ENCODE results near the gene KLHL42. TPM values are rescaled to one million over a fixed set of nuclear protein-coding genes. Genes with fewer than 3 reads are reported as not detected.
A peak's percentile ranks its signal among the peaks of the same experiment; 100 is the strongest.
"Not testable (repeated sequence)": the region's sequence is repeated elsewhere in the genome, so short reads cannot be mapped to it uniquely, and the experiment has no call there.

KLHL42 gene, protein sequence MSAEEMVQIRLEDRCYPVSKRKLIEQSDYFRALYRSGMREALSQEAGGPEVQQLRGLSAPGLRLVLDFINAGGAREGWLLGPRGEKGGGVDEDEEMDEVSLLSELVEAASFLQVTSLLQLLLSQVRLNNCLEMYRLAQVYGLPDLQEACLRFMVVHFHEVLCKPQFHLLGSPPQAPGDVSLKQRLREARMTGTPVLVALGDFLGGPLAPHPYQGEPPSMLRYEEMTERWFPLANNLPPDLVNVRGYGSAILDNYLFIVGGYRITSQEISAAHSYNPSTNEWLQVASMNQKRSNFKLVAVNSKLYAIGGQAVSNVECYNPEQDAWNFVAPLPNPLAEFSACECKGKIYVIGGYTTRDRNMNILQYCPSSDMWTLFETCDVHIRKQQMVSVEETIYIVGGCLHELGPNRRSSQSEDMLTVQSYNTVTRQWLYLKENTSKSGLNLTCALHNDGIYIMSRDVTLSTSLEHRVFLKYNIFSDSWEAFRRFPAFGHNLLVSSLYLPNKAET
- 10 to 100 TPM; 18.5 to 46.1 (median 22.6) TPM for total RNA-seq

DNA sequence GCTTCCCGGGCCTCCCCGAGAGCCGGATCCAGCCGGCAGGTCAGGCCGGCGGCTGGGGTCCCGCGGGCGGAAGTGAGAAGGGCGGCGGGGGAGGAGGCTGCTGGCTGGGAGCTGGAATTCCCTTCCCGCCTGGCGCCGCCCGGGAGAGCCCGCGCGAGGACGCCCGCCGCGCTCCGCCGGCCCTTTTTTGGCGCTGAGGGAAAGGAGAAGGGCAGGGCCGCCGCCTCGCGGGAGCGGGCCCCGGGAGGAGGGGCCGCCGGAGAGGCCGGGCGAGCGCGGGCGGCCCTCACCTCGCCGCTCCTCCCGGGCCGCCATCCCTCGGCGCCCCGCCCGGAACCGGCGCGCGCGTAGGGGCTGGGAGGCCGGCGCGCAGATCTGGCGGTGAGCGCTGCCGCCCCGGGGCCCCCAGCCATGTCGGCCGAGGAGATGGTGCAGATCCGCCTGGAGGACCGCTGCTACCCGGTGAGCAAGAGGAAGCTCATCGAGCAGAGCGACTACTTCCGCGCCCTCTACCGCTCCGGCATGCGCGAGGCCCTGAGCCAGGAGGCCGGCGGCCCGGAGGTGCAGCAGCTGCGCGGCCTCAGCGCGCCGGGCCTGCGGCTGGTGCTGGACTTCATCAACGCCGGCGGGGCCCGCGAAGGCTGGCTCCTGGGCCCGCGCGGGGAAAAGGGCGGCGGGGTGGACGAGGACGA is at the start of gene KLHL42, which contains the start of gene MANSC4:
Gene KLHL42, plus strand, starts transcription at position 314 of the 692 bp plus-strand sequence. Its CDS starts 98 bp downstream, at position 412.
Gene MANSC4, minus strand, starts transcription at position 317 of the 692 bp plus-strand sequence. CDS start 8,960 bp downstream, outside the sequence.
- H3K4me3 ChIP-seq, result peak within 1 kb of the TSS; percentile 63 to 85 (median 74)
- peaks cover 13 to 36% (median 19%) of the 10 kb centered on the region in 4 donors for H3K4me1 ChIP-seq
- 0 to 3% methylated on average over 6 to 39 of the region's 92 CpGs for WGBS, 2 donors
- H3K9me3 ChIP-seq, result no peaks in the 10 kb centered on the region
- DNase-seq (peak; percentile 75 to 94), ATAC-seq (ENCODE audit: low FRiP score in 2 of 2) (peak; percentile 82 to 94)
- H3K36me3 ChIP-seq, result no peaks in the 10 kb centered on the region
- H3K27ac ChIP-seq, result peak within 1 kb of the TSS; percentile 85 to 89 (median 88)
- no peaks in the 10 kb centered on the region for H3K27me3 ChIP-seq
- TF ChIP-seq, protein P1, sequence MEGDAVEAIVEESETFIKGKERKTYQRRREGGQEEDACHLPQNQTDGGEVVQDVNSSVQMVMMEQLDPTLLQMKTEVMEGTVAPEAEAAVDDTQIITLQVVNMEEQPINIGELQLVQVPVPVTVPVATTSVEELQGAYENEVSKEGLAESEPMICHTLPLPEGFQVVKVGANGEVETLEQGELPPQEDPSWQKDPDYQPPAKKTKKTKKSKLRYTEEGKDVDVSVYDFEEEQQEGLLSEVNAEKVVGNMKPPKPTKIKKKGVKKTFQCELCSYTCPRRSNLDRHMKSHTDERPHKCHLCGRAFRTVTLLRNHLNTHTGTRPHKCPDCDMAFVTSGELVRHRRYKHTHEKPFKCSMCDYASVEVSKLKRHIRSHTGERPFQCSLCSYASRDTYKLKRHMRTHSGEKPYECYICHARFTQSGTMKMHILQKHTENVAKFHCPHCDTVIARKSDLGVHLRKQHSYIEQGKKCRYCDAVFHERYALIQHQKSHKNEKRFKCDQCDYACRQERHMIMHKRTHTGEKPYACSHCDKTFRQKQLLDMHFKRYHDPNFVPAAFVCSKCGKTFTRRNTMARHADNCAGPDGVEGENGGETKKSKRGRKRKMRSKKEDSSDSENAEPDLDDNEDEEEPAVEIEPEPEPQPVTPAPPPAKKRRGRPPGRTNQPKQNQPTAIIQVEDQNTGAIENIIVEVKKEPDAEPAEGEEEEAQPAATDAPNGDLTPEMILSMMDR (IDR thresholded peaks at IDR 0.05), result peak in 3 of 6 experiments; percentile 11 to 33 (median 13)
- TF ChIP-seq EP300 (IDR thresholded peaks at IDR 0.05), result no peak
- no peak for TF ChIP-seq POLR2AphosphoS5 (IDR thresholded peaks at IDR 0.05)
- peak in 1 of 4 donors; percentile 61 for TF ChIP-seq POLR2A (IDR thresholded peaks at IDR 0.05)

DNA sequence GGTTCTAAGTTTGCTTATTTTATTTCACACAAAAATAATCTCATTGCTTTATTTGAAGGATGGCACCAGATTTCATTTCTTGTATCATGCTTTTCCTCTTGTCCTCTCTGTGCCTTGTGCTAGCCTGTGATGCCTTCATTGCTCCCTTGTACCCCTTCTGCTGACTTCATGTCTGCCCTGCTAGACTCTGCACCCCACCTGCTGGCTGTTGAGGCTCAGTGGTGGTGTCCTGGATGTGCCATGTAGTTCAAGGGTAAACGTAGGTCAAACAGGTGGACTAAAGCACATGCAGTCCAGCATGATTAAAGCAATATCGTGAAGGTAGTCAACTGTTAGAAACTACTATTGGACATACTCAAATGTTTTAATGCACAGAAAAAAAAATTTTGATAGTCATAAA is 47.8 kb upstream of the KLHL42 start:
- TF ChIP-seq POLR2AphosphoS5 (IDR thresholded peaks at IDR 0.05), result no peak
- TF ChIP-seq, protein P1 (IDR thresholded peaks at IDR 0.05), result peak in 1 of 6 experiments; percentile 5
- TF ChIP-seq POLR2A (IDR thresholded peaks at IDR 0.05), result no peak
- TF ChIP-seq EP300 (IDR thresholded peaks at IDR 0.05), result no peak
- H3K36me3 ChIP-seq, result peaks cover 0 to 36% (median under 1%) of the 10 kb centered on the region in 4 donors
- no peak for DNase-seq
- 76 to 81% methylated on average over 2 of the region's 2 CpGs for WGBS, 2 donors
- H3K4me1 ChIP-seq, result no peaks in the 10 kb centered on the region
- no peaks in the 10 kb centered on the region for H3K9me3 ChIP-seq
- no peak for ATAC-seq (ENCODE audit: low FRiP score in 2 of 2)
- no peaks in the 10 kb centered on the region for H3K27me3 ChIP-seq
- no peak overlapping the region for H3K4me3 ChIP-seq
- H3K27ac ChIP-seq, result no peak overlapping the region

DNA sequence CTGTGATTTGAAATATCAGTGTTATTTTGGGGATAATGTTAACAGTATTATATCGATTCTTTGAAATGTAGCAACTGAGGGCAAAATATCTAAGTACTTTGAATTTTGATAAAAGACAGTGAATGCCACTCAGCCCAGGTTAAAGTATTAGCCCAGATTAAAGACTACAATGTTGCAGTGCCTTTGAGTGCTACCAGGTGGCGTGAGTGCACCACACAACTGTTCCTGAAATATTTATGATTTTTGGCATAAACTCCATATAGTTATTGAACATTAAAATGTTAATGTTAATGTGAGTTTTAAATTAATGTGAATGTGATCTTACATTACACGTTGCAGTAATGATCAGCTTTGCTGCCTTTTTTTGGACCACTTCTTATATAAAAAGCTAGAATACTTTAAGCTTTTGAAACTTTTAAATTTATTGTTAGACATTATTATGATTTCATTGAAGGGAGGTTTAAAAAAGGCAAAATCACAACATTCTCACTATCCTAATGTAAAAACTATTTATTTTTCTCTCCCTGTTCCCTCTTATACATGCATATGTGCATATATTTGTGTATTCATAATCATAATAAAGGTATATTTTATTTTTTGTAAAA is 46.9 kb upstream of the KLHL42 start:
- WGBS, 2 donors, result 54 to 64% methylated on average over 3 of the region's 3 CpGs
- H3K27me3 ChIP-seq, result no peaks in the 10 kb centered on the region
- H3K4me3 ChIP-seq, result no peak overlapping the region
- ATAC-seq (ENCODE audit: low FRiP score in 2 of 2) (peak in 1 of 2 donors; percentile 70), DNase-seq (no peak)
- TF ChIP-seq POLR2AphosphoS5 (IDR thresholded peaks at IDR 0.05) (no peak), POLR2A (IDR thresholded peaks at IDR 0.05) (no peak), EP300 (IDR thresholded peaks at IDR 0.05) (no peak)
- TF ChIP-seq, protein P1 (IDR thresholded peaks at IDR 0.05), result peak; percentile 37 to 77 (median 68)
- no peaks in the 10 kb centered on the region for H3K4me1 ChIP-seq
- no peak overlapping the region for H3K27ac ChIP-seq
- peaks cover 0 to 43% (median 5%) of the 10 kb centered on the region in 4 donors for H3K36me3 ChIP-seq
- H3K9me3 ChIP-seq, result no peaks in the 10 kb centered on the region

DNA sequence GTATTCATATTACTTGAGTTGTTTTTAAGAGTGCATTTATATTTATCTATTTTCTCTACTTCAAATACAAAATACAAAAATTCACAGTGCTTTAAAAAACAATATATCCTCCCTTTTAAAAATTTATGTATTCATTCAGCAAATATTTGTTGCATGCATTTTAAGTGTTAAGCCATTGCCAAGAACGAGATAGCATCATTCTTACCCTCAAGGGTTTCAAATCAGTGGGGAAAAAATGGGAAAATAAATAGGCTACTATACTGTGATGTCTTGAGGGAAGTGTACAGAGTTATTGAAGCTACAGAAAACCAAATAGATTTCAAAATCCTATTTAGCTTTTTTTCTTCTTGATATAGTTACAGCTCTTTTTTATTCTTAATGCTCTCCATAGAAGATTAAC is 46.2 kb upstream of the KLHL42 start:
- H3K4me1 ChIP-seq, result no peaks in the 10 kb centered on the region
- ATAC-seq (ENCODE audit: low FRiP score in 2 of 2) (no peak), DNase-seq (no peak)
- H3K27me3 ChIP-seq, result no peaks in the 10 kb centered on the region
- no peak overlapping the region for H3K4me3 ChIP-seq
- TF ChIP-seq, protein P1 (IDR thresholded peaks at IDR 0.05), result no peak
- no peak for TF ChIP-seq POLR2A (IDR thresholded peaks at IDR 0.05)
- no peak for TF ChIP-seq EP300 (IDR thresholded peaks at IDR 0.05)
- no peak for TF ChIP-seq POLR2AphosphoS5 (IDR thresholded peaks at IDR 0.05)
- H3K9me3 ChIP-seq, result no peaks in the 10 kb centered on the region
- H3K27ac ChIP-seq, result no peak overlapping the region
- WGBS, 2 donors, result 79 to 88% methylated on average over 1 of the region's 1 CpG
- H3K36me3 ChIP-seq, result peaks cover 0 to 48% (median 6%) of the 10 kb centered on the region in 4 donors

DNA sequence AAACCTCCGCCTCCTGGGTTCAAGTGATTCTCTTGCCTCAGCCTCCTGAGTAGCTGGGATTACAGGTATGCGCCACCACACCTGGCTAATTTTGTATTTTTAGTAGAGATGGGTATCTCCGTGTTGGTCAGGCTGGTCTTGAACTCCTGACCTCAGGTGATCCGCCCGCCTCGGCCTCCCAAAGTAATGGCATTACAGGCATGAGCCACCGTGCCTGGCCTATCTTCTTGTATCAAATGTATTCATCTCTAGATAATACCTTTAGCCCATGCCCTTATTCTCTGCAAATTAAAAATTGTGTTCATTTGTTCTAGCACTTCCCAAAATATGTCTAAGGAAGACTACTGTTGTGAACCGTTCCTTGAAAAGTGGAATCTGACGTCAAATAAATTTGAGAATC is 45.7 kb upstream of the KLHL42 start:
- not testable (repeated sequence) for ATAC-seq (ENCODE audit: low FRiP score in 2 of 2); H3K27ac ChIP-seq; H3K4me1 ChIP-seq; H3K27me3 ChIP-seq; H3K9me3 ChIP-seq; DNase-seq; H3K4me3 ChIP-seq
- peaks cover 0 to 53% (median 8%) of the 10 kb centered on the region in 4 donors for H3K36me3 ChIP-seq
- WGBS, 2 donors, result 93 to 95% methylated on average over 9 of the region's 9 CpGs

Measured in upper lobe of left lung (tissue), 6 donors.